Nephron progenitor cell (in vitro differentiated cells): Measurements from ENCODE around the gene NTN1.
"Not testable (repeated sequence)": the region's sequence is repeated elsewhere in the genome, so short reads cannot be mapped to it uniquely, and the experiment has no call there.

Experiments used
- DNase-seq: peaks from one replicate; pipeline ENCODE4 v3.0.0; 2021
- H3K27ac Mint-ChIP-seq: 2 replicates; pipeline ENCODE4 v1.8.0; 2021; ENCODE audit warnings: mild to moderate bottlenecking, moderate library complexity, mixed read lengths
- H3K27me3 Mint-ChIP-seq: 2 replicates; pipeline ENCODE4 v1.8.0; 2021; ENCODE audit warnings: mild to moderate bottlenecking, low read depth, mixed read lengths; ENCODE audit not compliant: poor library complexity
- H3K36me3 Mint-ChIP-seq: 2 replicates; pipeline ENCODE4 v1.8.0; 2021; ENCODE audit warnings: low read depth, mixed read lengths
- H3K4me1 Mint-ChIP-seq: 2 replicates; pipeline ENCODE4 v1.8.0; 2021; ENCODE audit warnings: mixed read lengths
- H3K4me3 Mint-ChIP-seq: 2 replicates; pipeline ENCODE4 v1.8.0; 2021; ENCODE audit warnings: mild to moderate bottlenecking, moderate library complexity, mixed read lengths
- H3K9me3 Mint-ChIP-seq: 2 replicates; pipeline ENCODE4 v1.8.0; 2021; ENCODE audit warnings: mild to moderate bottlenecking, moderate library complexity, mixed read lengths
- CTCF ChIP-seq: fragments of 200-600 bp; sonication (generic); IDR thresholded peaks from 2 replicates; pipeline ENCODE4 v1.5.0; 2021; ENCODE audit warnings: antibody characterized with exemption

Gene NTN1

GRCh38 chr17:8985054-8985701 lies 36.1 kb upstream of the NTN1 start:
- H3K27me3 Mint-ChIP-seq, result peaks cover 3% of the 10 kb centered on the region
- no peak for DNase-seq
- no peak overlapping the region for H3K27ac Mint-ChIP-seq
- H3K36me3 Mint-ChIP-seq, result no peaks in the 10 kb centered on the region
- H3K9me3 Mint-ChIP-seq, result peaks cover 51% of the 10 kb centered on the region
- no peak overlapping the region for H3K4me3 Mint-ChIP-seq
- TF ChIP-seq CTCF, result no peak
- no peaks in the 10 kb centered on the region for H3K4me1 Mint-ChIP-seq

GRCh38 chr17:8986295-8986694 lies 35.0 kb upstream of the NTN1 start:
- H3K9me3 Mint-ChIP-seq, result peaks cover 52% of the 10 kb centered on the region
- no peak for DNase-seq
- H3K27ac Mint-ChIP-seq, result no peak overlapping the region
- no peaks in the 10 kb centered on the region for H3K4me1 Mint-ChIP-seq
- H3K36me3 Mint-ChIP-seq, result no peaks in the 10 kb centered on the region
- TF ChIP-seq CTCF, result no peak
- H3K4me3 Mint-ChIP-seq, result no peak overlapping the region
- H3K27me3 Mint-ChIP-seq, result peaks cover 3% of the 10 kb centered on the region

GRCh38 chr17:8988263-8988935 lies 32.9 kb upstream of the NTN1 start:
- not testable (repeated sequence) for DNase-seq

GRCh38 chr17:8991514-8992285 lies 29.6 kb upstream of the NTN1 start:
- peaks cover 8% of the 10 kb centered on the region for H3K27me3 Mint-ChIP-seq
- peaks cover 22% of the 10 kb centered on the region for H3K9me3 Mint-ChIP-seq
- peaks cover 5% of the 10 kb centered on the region for H3K4me1 Mint-ChIP-seq
- peak; percentile 75 for DNase-seq
- H3K36me3 Mint-ChIP-seq, result no peaks in the 10 kb centered on the region
- H3K4me3 Mint-ChIP-seq, result no peak overlapping the region
- TF ChIP-seq CTCF, result peak; percentile 80
- no peak overlapping the region for H3K27ac Mint-ChIP-seq

More at GRCh38 chr17:8988263-8988935, 32.9 kb upstream of the NTN1 start:
- not testable (repeated sequence) for H3K4me1 Mint-ChIP-seq, H3K4me3 Mint-ChIP-seq, H3K27ac Mint-ChIP-seq, H3K36me3 Mint-ChIP-seq, H3K27me3 Mint-ChIP-seq
- H3K9me3 Mint-ChIP-seq, result peaks cover 53% of the 10 kb centered on the region

GRCh38 chr17:8994319-8994718 lies 27.0 kb upstream of the NTN1 start:
- DNase-seq, result peak; percentile 83
- H3K4me1 Mint-ChIP-seq, result peaks cover 5% of the 10 kb centered on the region
- peaks cover 3% of the 10 kb centered on the region for H3K9me3 Mint-ChIP-seq
- no peak overlapping the region for H3K4me3 Mint-ChIP-seq
- TF ChIP-seq CTCF, result peak; percentile 75
- H3K27ac Mint-ChIP-seq, result no peak overlapping the region
- peaks cover 17% of the 10 kb centered on the region for H3K27me3 Mint-ChIP-seq
- H3K36me3 Mint-ChIP-seq, result no peaks in the 10 kb centered on the region

- Mint-ChIP-seq H3K36me3 (no peaks in the 10 kb centered on the region), H3K27ac (no peak overlapping the region), H3K9me3 (peaks cover 3% of the 10 kb centered on the region), H3K4me1 (peaks cover 5% of the 10 kb centered on the region), H3K27me3 (peaks cover 22% of the 10 kb centered on the region), H3K4me3 (no peak overlapping the region)
- no peak for DNase-seq
- TF ChIP-seq CTCF, result no peak
Observed at GRCh38 chr17:8995711-8996110, 25.6 kb upstream of the NTN1 start.
